HG02571 (cell line): ENCODE results near the gene GPS1.

ENCODE experiments used
- ATAC-seq: cut with Tn5 transposase; IDR thresholded peaks from one replicate; pipeline ENCODE4 v1.9.1; 2021; ENCODE audit warnings: mild to moderate bottlenecking, moderate library complexity; ENCODE audit not compliant: unreplicated experiment

Gene GPS1

GRCh38 chr17:82098169-82098938 lies 46.7 kb downstream of the GPS1 start, which contains the start of gene FASN:
Gene FASN (minus strand): TSS chr17:82098236. CDS start chr17:82096445, 1,791 bp downstream.
- peak; percentile 64 for ATAC-seq

- ATAC-seq: peak; percentile 13
These were observed 47.5 kb downstream of the GPS1 start for GRCh38 chr17:82098939-82099763.

- no peak for ATAC-seq
These were observed 49.0 kb downstream of the GPS1 start for GRCh38 chr17:82100502-82101298.

- ATAC-seq: no peak
These were observed 49.6 kb downstream of the GPS1 start for GRCh38 chr17:82101301-82101715.

GRCh38 chr17:82101767-82102679 lies 50.3 kb downstream of the GPS1 start:
- ATAC-seq: no peak

GRCh38 chr17:82103553-82104451 lies 52.1 kb downstream of the GPS1 start:
- ATAC-seq: no peak

- no peak for ATAC-seq
These were observed 53.2 kb downstream of the GPS1 start for GRCh38 chr17:82104797-82105416.

- no peak for ATAC-seq
These were observed 53.8 kb downstream of the GPS1 start for GRCh38 chr17:82105417-82105881.

GRCh38 chr17:82105882-82106687 lies 54.4 kb downstream of the GPS1 start:
- ATAC-seq: peak; percentile 83

GRCh38 chr17:82106688-82107305 lies 55.1 kb downstream of the GPS1 start:
- no peak for ATAC-seq
